ENCODE results near the gene NLK.

DNA sequence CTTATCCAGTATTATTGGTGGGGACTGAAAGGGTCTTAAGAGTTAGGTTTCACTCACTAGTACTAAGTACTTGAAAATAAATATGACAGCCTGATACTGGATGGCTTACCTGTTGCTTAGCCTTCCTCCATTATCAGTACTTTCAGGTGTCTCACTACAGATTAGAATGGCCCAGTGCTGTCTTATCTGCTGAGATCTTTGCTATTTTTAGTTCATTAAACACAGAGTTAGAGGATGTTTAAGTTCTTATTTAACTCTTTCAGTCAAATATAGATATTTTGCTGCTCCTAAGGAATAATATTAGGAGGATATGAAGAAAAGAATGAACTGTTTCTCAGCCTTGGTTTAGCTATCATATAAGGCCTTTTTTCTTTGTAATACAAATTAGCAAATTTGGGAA is 74.8 kb downstream of the NLK start:
- no peak for TF ChIP-seq POLR2AphosphoS5 (IDR thresholded peaks at IDR 0.05; ENCODE audit: insufficient read depth in 1 of 2, low read depth in 1 of 2)
- TF ChIP-seq, protein P1, sequence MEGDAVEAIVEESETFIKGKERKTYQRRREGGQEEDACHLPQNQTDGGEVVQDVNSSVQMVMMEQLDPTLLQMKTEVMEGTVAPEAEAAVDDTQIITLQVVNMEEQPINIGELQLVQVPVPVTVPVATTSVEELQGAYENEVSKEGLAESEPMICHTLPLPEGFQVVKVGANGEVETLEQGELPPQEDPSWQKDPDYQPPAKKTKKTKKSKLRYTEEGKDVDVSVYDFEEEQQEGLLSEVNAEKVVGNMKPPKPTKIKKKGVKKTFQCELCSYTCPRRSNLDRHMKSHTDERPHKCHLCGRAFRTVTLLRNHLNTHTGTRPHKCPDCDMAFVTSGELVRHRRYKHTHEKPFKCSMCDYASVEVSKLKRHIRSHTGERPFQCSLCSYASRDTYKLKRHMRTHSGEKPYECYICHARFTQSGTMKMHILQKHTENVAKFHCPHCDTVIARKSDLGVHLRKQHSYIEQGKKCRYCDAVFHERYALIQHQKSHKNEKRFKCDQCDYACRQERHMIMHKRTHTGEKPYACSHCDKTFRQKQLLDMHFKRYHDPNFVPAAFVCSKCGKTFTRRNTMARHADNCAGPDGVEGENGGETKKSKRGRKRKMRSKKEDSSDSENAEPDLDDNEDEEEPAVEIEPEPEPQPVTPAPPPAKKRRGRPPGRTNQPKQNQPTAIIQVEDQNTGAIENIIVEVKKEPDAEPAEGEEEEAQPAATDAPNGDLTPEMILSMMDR (IDR thresholded peaks at IDR 0.05) = no peak
- no peak for TF ChIP-seq POLR2A (IDR thresholded peaks at IDR 0.05)
